ENCODE results near the gene PDE2A.
A peak's percentile ranks its signal among the peaks of the same experiment; 100 is the strongest.

PDE2A gene

DNA sequence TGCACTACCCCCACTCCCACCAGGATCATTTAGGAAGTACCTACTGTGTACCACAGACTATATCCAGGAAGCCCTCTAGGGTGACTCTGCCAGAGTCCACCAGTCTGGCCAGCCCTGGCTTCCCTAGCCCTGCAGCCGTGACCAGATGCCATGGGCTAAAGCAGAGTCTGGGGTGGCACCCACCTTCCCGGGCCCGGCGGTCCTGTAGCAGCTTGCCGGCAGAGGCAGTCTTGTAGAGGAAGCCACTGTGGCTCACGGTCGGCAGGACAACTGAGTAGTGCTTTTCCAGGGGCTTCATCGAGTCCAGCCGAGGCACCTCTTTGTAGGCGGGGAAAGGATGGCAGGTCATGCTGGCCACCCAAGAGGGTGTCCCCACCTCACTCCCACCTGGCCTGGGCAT is 27.2 kb upstream of the PDE2A start:
- no peak overlapping the region for H3K27ac Mint-ChIP-seq
- no peaks in the 10 kb centered on the region for H3K27me3 Mint-ChIP-seq
- H3K36me3 Mint-ChIP-seq (ENCODE audit: insufficient read depth): peaks cover 59% of the 10 kb centered on the region
- H3K9me3 Mint-ChIP-seq: no peaks in the 10 kb centered on the region
- peak overlapping the region in 1 of 2 donors; percentile 6 for H3K4me3 Mint-ChIP-seq
- ATAC-seq (replicated peaks) (no peak), DNase-seq (no peak)
- peaks cover 7 to 15% of the 10 kb centered on the region in 2 donors for H3K4me1 Mint-ChIP-seq (ENCODE audit: low read depth in 2 of 2)

DNA sequence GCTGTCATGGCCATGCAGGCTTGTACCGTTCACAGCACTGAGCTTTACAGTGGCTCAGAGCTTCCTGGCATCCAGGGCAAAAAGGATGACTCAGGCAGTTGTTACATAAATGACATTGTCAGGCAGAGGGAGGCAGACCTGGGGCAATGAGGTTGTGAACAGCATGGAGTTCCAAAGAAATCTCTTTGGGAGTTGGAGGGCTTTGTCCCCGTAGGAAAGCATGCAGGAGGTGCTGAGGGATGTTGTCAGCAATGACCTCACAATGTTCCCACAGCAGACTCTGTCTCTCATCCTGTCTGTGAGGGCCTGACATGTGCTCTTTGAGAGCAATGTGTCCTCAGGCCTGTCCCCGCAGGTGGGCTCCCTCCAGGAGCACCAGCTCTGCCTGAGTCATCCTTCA is 25.9 kb upstream of the PDE2A start:
- H3K36me3 Mint-ChIP-seq (ENCODE audit: insufficient read depth): peaks cover 62% of the 10 kb centered on the region
- DNase-seq: no peak
- H3K9me3 Mint-ChIP-seq: no peaks in the 10 kb centered on the region
- H3K27me3 Mint-ChIP-seq: no peaks in the 10 kb centered on the region
- peaks cover 5 to 6% of the 10 kb centered on the region in 2 donors for H3K4me1 Mint-ChIP-seq (ENCODE audit: low read depth in 2 of 2)
- H3K27ac Mint-ChIP-seq: peak overlapping the region; percentile 58 to 81
- no peak overlapping the region for H3K4me3 Mint-ChIP-seq
- no peak for ATAC-seq (replicated peaks)

DNA sequence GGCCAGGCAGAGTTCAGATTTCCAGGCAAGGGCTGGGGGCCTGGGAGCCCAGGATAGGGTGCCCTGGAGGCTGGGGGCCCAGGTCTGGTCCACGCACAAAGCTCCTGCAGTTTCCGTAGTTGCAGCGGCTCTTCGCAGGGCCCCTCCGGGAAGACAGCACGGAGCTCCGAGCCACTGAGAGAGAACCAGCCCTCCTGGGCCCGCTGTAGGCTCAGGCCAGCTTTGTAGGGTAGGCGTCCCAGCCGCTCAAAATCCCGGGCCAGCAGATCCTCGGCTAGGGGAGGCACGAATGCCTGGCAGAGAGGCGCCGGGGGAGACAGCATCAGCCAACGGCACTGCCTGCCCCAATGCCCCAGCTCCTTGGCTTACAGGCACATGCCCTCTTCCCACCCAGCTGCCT is 23.6 kb upstream of the PDE2A start:
- H3K9me3 Mint-ChIP-seq: no peaks in the 10 kb centered on the region
- peak overlapping the region; percentile 66 to 81 for H3K27ac Mint-ChIP-seq
- H3K36me3 Mint-ChIP-seq (ENCODE audit: insufficient read depth): peaks cover 65% of the 10 kb centered on the region

GRCh38 chr11:72696866-72697700 is 22.9 kb upstream of the PDE2A start:
- no peak for DNase-seq
- H3K27me3 Mint-ChIP-seq: no peaks in the 10 kb centered on the region
- peaks cover 10 to 11% of the 10 kb centered on the region in 2 donors for H3K4me1 Mint-ChIP-seq (ENCODE audit: low read depth in 2 of 2)
- no peak for ATAC-seq (replicated peaks)
- no peak overlapping the region for H3K4me3 Mint-ChIP-seq
- H3K9me3 Mint-ChIP-seq: no peaks in the 10 kb centered on the region
- no peak overlapping the region for H3K27ac Mint-ChIP-seq
- H3K36me3 Mint-ChIP-seq (ENCODE audit: insufficient read depth): peaks cover 68% of the 10 kb centered on the region

More for the DNA sequence above, 23.6 kb upstream of the PDE2A start:
- Mint-ChIP-seq H3K27me3 (no peaks in the 10 kb centered on the region), H3K4me3 (no peak overlapping the region), H3K4me1 (ENCODE audit: low read depth in 2 of 2) (peaks cover 9 to 10% of the 10 kb centered on the region in 2 donors)
- DNase-seq (no peak), ATAC-seq (replicated peaks) (no peak)

DNA sequence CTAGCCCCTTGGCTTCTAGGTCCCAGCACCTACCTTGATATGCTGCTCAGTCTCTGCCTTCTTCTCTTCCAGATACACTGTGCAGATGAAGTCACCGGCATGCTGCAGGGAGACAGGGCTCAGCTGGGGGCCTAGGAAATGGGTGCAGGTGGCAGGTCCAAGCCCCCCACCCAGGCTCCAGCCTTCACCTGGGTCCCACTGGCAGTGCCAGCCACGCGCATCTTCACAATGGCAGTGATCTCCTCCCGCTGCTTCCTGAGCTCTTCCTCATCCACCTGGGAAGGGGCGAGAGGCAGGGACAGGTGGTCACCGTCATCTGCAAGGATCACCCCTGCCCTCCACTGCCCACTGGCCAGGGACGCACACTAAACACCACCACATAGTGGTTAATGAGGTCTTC is 21.1 kb upstream of the PDE2A start:
- H3K9me3 Mint-ChIP-seq: no peaks in the 10 kb centered on the region
- H3K27ac Mint-ChIP-seq: peak overlapping the region in 1 of 2 donors; percentile 2
- ATAC-seq (replicated peaks) (no peak), DNase-seq (no peak)
- no peaks in the 10 kb centered on the region for H3K27me3 Mint-ChIP-seq
- peaks cover 10 to 12% of the 10 kb centered on the region in 2 donors for H3K4me1 Mint-ChIP-seq (ENCODE audit: low read depth in 2 of 2)
- peaks cover 62% of the 10 kb centered on the region for H3K36me3 Mint-ChIP-seq (ENCODE audit: insufficient read depth)
- no peak overlapping the region for H3K4me3 Mint-ChIP-seq

- ATAC-seq (replicated peaks) (no peak), DNase-seq (no peak)
- peaks cover 5 to 13% of the 10 kb centered on the region in 2 donors for H3K4me1 Mint-ChIP-seq (ENCODE audit: low read depth in 2 of 2)
- H3K27me3 Mint-ChIP-seq: no peaks in the 10 kb centered on the region
- H3K9me3 Mint-ChIP-seq: no peaks in the 10 kb centered on the region
- no peak overlapping the region for H3K4me3 Mint-ChIP-seq
- peak overlapping the region in 1 of 2 donors; percentile 63 for H3K27ac Mint-ChIP-seq
- H3K36me3 Mint-ChIP-seq (ENCODE audit: insufficient read depth): peaks cover 57% of the 10 kb centered on the region
Measured at GRCh38 chr11:72693271-72693968, 19.2 kb upstream of the PDE2A start.

DNA sequence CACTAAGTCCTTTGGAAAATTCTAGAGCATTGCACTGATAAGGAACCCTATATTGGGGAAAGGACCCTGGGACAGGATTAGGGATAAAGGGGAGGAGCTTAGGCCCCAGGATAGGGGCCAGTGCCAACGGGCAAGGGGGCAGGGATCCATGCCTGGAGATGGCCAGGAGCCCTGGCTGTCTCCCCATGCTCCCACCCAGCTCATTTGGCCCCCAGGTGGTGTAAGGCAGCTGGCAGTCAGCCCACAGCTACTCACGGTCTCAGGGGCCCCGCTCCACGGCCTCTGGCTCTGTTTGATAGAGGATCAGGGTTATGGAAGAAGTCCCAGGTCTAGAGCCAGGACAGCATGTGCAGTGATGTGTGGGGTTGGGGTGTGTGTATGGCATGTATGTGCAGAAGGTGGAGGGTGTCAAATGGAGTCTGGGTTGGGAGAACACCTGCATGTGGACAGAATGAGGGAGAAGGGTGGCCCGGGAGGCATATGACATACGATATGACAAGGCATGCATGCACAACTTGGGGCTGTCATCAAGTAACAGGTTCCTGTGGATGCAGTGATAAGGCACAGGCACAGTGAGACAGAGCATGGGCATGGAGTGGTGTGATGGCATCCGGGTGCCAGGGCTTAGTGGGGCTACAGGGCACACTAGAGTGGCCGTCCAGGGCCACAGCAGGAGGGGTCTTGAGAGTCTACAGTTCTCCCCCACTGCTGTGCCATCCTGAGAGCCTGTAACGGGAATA is 18.4 kb upstream of the PDE2A start:
- no peak for DNase-seq
- no peaks in the 10 kb centered on the region for H3K9me3 Mint-ChIP-seq
- no peaks in the 10 kb centered on the region for H3K27me3 Mint-ChIP-seq
- H3K4me3 Mint-ChIP-seq: no peak overlapping the region
- H3K27ac Mint-ChIP-seq: peak overlapping the region in 1 of 2 donors; percentile 63
- ATAC-seq (replicated peaks): no peak
- peaks cover 5 to 13% of the 10 kb centered on the region in 2 donors for H3K4me1 Mint-ChIP-seq (ENCODE audit: low read depth in 2 of 2)
- peaks cover 56% of the 10 kb centered on the region for H3K36me3 Mint-ChIP-seq (ENCODE audit: insufficient read depth)

- DNase-seq (no peak), ATAC-seq (replicated peaks) (no peak)
- Mint-ChIP-seq H3K36me3 (ENCODE audit: insufficient read depth) (peaks cover 48% of the 10 kb centered on the region), H3K27ac (peak overlapping the region; percentile 35 to 73), H3K9me3 (no peaks in the 10 kb centered on the region), H3K4me1 (ENCODE audit: low read depth in 2 of 2) (peaks cover 16 to 22% of the 10 kb centered on the region in 2 donors), H3K27me3 (no peaks in the 10 kb centered on the region), H3K4me3 (no peak overlapping the region)
Measured at GRCh38 chr11:72690166-72690565, 15.9 kb upstream of the PDE2A start.

- peaks cover 16 to 20% of the 10 kb centered on the region in 2 donors for H3K4me1 Mint-ChIP-seq (ENCODE audit: low read depth in 2 of 2)
- no peaks in the 10 kb centered on the region for H3K27me3 Mint-ChIP-seq
- H3K9me3 Mint-ChIP-seq: no peaks in the 10 kb centered on the region
- ATAC-seq (replicated peaks): no peak
- peaks cover 44% of the 10 kb centered on the region for H3K36me3 Mint-ChIP-seq (ENCODE audit: insufficient read depth)
- peak overlapping the region; percentile 38 to 79 for H3K27ac Mint-ChIP-seq
- no peak overlapping the region for H3K4me3 Mint-ChIP-seq
- no peak for DNase-seq
Measured at GRCh38 chr11:72688929-72689328, 14.7 kb upstream of the PDE2A start.

- H3K27me3 Mint-ChIP-seq: no peaks in the 10 kb centered on the region
- peak overlapping the region; percentile 38 to 79 for H3K27ac Mint-ChIP-seq
- ATAC-seq (replicated peaks) (no peak), DNase-seq (no peak)
- H3K36me3 Mint-ChIP-seq (ENCODE audit: insufficient read depth): peaks cover 48% of the 10 kb centered on the region
- H3K4me3 Mint-ChIP-seq: no peak overlapping the region
- H3K9me3 Mint-ChIP-seq: no peaks in the 10 kb centered on the region
- H3K4me1 Mint-ChIP-seq (ENCODE audit: low read depth in 2 of 2): peaks cover 19 to 24% of the 10 kb centered on the region in 2 donors
Measured at GRCh38 chr11:72688486-72688885, 14.3 kb upstream of the PDE2A start.

DNA sequence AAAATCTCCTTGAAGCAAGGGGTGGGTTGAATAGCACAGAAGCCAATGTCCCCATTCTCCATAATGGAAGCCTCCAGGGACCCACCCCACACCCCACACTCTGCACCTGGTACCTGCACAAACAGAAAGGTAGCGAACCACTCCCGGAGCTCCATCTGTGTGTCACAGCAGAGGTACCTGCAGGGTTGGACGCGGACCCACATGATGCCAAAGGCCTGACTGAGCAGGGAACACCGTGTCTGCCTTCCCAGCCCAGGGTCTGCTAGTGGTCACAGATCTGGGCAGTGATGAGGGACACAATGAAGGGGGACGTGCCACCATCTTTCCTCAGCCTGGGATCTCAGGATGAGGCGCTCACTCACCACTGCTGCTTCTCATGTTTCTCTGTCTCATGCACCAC is 13.1 kb upstream of the PDE2A start:
- no peaks in the 10 kb centered on the region for H3K27me3 Mint-ChIP-seq
- no peak overlapping the region for H3K4me3 Mint-ChIP-seq
- DNase-seq (no peak), ATAC-seq (replicated peaks) (no peak)
- H3K27ac Mint-ChIP-seq: peak overlapping the region; percentile 56 to 74
- peaks cover 20 to 23% of the 10 kb centered on the region in 2 donors for H3K4me1 Mint-ChIP-seq (ENCODE audit: low read depth in 2 of 2)
- no peaks in the 10 kb centered on the region for H3K9me3 Mint-ChIP-seq
- peaks cover 51% of the 10 kb centered on the region for H3K36me3 Mint-ChIP-seq (ENCODE audit: insufficient read depth)

DNA sequence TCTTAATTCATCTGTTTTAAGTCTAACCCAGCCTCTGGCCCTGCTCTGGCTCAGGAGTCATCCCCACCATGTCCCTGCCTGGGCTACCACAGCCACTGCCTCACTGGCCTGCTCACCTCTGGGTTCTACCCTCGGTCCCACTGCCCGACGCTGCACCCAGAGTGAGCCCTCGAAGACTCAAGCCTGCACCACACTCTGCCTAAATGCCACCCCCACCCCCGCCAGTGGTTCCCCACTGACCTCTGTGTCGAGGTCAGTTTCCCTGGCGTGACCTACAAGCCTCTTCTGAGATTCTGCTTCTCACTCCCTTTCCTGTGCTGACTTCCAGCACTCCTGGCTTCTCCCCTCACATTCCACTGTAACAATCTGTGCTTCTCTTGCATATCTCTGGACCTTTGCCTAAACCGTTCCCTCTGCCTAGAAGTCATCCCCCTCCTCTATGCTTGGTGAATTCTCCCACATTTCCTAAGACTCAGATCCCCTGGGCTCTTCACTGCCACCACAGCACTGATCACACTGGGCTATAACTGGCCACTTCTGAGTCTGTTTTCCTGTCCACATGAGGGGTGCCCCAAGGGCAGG is 12.5 kb upstream of the PDE2A start:
- Mint-ChIP-seq H3K4me3 (peak overlapping the region in 1 of 2 donors; percentile 3), H3K27ac (peak overlapping the region; percentile 23 to 74), H3K27me3 (no peaks in the 10 kb centered on the region), H3K9me3 (no peaks in the 10 kb centered on the region), H3K36me3 (ENCODE audit: insufficient read depth) (peaks cover 52% of the 10 kb centered on the region), H3K4me1 (ENCODE audit: low read depth in 2 of 2) (peaks cover 23 to 24% of the 10 kb centered on the region in 2 donors)
- no peak for ATAC-seq (replicated peaks)
- no peak for DNase-seq

Measured in effector memory CD8-positive, alpha-beta T cell (primary cell).